ENCODE measurements around the gene UBE2I. TPM values are rescaled to one million over a fixed set of nuclear protein-coding genes. Genes with fewer than 3 reads are reported as not detected.
"Not testable (repeated sequence)": the region's sequence is repeated elsewhere in the genome, so short reads cannot be mapped to it uniquely, and the experiment has no call there.

The UBE2I gene
- total RNA-seq, 1 experiment from 2014 or later = 198 TPM

GRCh38 chr16:1265090-1265630 is 44.3 kb upstream of the UBE2I start:
- DNase-seq (ENCODE audit: low read depth, low spot score) (no peak), ATAC-seq (no peak)
- no TSS peak for BruUV-seq (replicated peaks)
- in situ Hi-C loops (cut with HindIII; ENCODE audit: low pct_unique_long_range_greater_than_20kb, low sequenced_read_pairs) = no loop called here
- no peak overlapping the region for H3K27ac ChIP-seq (ENCODE audit: low read length)
- ChIA-PET CTCF (interaction anchor here (0.7 kb wide), 1 partner anchor 21 kb away, joined by 4 read pairs; no protein-coding TSS in a partner anchor), POLR2A (no interaction called here)
- intact Hi-C loops (cut with micrococcal nuclease; ENCODE audit: unreplicated experiment) = no loop called here
- H3K27me3 ChIP-seq (ENCODE audit: control insufficient read depth, insufficient read depth, low read length) = no peaks in the 10 kb centered on the region
- H3K9me3 ChIP-seq (ENCODE audit: control insufficient read depth, insufficient read depth, low read depth, low read length) = no peaks in the 10 kb centered on the region
- TF ChIP-seq, protein P1, sequence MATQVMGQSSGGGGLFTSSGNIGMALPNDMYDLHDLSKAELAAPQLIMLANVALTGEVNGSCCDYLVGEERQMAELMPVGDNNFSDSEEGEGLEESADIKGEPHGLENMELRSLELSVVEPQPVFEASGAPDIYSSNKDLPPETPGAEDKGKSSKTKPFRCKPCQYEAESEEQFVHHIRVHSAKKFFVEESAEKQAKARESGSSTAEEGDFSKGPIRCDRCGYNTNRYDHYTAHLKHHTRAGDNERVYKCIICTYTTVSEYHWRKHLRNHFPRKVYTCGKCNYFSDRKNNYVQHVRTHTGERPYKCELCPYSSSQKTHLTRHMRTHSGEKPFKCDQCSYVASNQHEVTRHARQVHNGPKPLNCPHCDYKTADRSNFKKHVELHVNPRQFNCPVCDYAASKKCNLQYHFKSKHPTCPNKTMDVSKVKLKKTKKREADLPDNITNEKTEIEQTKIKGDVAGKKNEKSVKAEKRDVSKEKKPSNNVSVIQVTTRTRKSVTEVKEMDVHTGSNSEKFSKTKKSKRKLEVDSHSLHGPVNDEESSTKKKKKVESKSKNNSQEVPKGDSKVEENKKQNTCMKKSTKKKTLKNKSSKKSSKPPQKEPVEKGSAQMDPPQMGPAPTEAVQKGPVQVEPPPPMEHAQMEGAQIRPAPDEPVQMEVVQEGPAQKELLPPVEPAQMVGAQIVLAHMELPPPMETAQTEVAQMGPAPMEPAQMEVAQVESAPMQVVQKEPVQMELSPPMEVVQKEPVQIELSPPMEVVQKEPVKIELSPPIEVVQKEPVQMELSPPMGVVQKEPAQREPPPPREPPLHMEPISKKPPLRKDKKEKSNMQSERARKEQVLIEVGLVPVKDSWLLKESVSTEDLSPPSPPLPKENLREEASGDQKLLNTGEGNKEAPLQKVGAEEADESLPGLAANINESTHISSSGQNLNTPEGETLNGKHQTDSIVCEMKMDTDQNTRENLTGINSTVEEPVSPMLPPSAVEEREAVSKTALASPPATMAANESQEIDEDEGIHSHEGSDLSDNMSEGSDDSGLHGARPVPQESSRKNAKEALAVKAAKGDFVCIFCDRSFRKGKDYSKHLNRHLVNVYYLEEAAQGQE (IDR thresholded peaks at IDR 0.05; ENCODE audit: insufficient read depth in 1 of 2, low read depth in 2 of 2, low read length in 1 of 2) = no peak
- TF ChIP-seq SIN3A (IDR thresholded peaks at IDR 0.05; ENCODE audit: borderline replicate concordance, insufficient read depth, low read depth, low read length) (no peak), POLR2AphosphoS5 (IDR thresholded peaks at IDR 0.05; ENCODE audit: low read depth, low read length) (no peak), TCF7L2 (IDR thresholded peaks at IDR 0.05; ENCODE audit: low read depth, low read length) (no peak)
- H3K36me3 ChIP-seq (ENCODE audit: control insufficient read depth, insufficient read depth, low read length) = no peaks in the 10 kb centered on the region
- no peaks in the 10 kb centered on the region for H3K4me1 ChIP-seq (ENCODE audit: control insufficient read depth, insufficient read depth, low read length)
- H3K4me3 ChIP-seq (ENCODE audit: low read depth in 2 of 2, low read length in 2 of 2) = no peak overlapping the region

DNA sequence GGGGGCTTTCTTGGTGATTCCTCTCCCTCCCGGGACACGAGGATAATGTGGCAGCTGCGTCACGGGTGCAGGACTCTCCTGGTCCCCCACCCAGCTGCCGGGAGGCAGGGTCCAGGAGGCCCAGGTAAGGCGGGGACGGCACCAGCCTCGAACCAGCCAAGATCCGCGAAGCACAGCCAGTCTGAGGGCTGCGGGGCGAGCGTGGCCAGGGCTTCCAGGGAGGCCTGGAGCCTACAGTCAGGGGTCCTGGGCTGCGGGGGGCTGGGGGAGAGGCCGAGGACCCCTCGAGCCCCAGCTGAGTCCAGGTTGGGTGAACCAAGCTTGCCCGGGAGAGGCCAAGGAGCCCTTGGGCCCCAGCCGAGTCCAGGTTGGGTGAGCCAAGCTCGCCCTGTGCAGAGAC is 43.6 kb upstream of the UBE2I start:
- CTCF ChIA-PET = no interaction called here
- DNase-seq (ENCODE audit: low read depth, low spot score) = no peak
- no TSS peak for BruUV-seq (replicated peaks)
- H3K4me3 ChIP-seq (ENCODE audit: low read depth in 2 of 2, low read length in 2 of 2) = no peak overlapping the region
- ATAC-seq = no peak
- no peaks in the 10 kb centered on the region for H3K9me3 ChIP-seq (ENCODE audit: control insufficient read depth, insufficient read depth, low read depth, low read length)
- POLR2A ChIA-PET = no interaction called here
- H3K36me3 ChIP-seq (ENCODE audit: control insufficient read depth, insufficient read depth, low read length) = no peaks in the 10 kb centered on the region
- TF ChIP-seq CTCF (IDR thresholded peaks at IDR 0.05) (no peak), SIN3A (IDR thresholded peaks at IDR 0.05; ENCODE audit: borderline replicate concordance, insufficient read depth, low read depth, low read length) (no peak), POLR2AphosphoS5 (IDR thresholded peaks at IDR 0.05; ENCODE audit: low read depth, low read length) (no peak), TCF7L2 (IDR thresholded peaks at IDR 0.05; ENCODE audit: low read depth, low read length) (no peak)
- TF ChIP-seq, protein P1 (IDR thresholded peaks at IDR 0.05; ENCODE audit: insufficient read depth in 1 of 2, low read depth in 2 of 2, low read length in 1 of 2) = no peak
- in situ Hi-C loops (cut with HindIII; ENCODE audit: low pct_unique_long_range_greater_than_20kb, low sequenced_read_pairs) = no loop called here
- intact Hi-C loops (cut with micrococcal nuclease; ENCODE audit: unreplicated experiment) = no loop called here
- H3K27me3 ChIP-seq (ENCODE audit: control insufficient read depth, insufficient read depth, low read length) = no peaks in the 10 kb centered on the region
- H3K27ac ChIP-seq (ENCODE audit: low read length) = no peak overlapping the region
- no peaks in the 10 kb centered on the region for H3K4me1 ChIP-seq (ENCODE audit: control insufficient read depth, insufficient read depth, low read length)

DNA sequence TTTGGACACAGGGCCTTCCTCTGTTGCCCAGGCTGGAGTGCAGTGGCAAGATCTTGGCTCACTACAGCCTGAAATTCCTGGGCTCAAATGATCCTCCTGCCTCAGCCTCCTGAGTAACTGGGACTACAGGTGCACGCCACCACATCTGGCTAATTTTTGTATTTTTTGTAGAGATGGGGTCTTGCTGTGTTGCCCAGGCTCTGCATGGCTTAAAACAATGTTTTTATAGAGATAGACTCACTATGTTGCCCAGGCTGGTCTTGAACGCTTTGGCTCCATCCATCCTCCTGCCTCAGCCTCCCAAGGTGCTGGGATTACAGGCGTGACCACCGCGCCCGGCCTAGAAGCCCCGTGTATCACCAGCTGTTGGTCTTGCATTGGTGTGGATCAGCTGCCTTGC is 40.0 kb upstream of the UBE2I start:
- H3K36me3 ChIP-seq (ENCODE audit: control insufficient read depth, insufficient read depth, low read length); intact Hi-C loops (cut with micrococcal nuclease; ENCODE audit: unreplicated experiment); CTCF ChIA-PET; BruUV-seq (replicated peaks); in situ Hi-C loops (cut with HindIII; ENCODE audit: low pct_unique_long_range_greater_than_20kb, low sequenced_read_pairs); H3K4me1 ChIP-seq (ENCODE audit: control insufficient read depth, insufficient read depth, low read length); H3K27me3 ChIP-seq (ENCODE audit: control insufficient read depth, insufficient read depth, low read length); DNase-seq (ENCODE audit: low read depth, low spot score); H3K9me3 ChIP-seq (ENCODE audit: control insufficient read depth, insufficient read depth, low read depth, low read length); H3K27ac ChIP-seq (ENCODE audit: low read length); H3K4me3 ChIP-seq (ENCODE audit: low read depth in 2 of 2, low read length in 2 of 2); ATAC-seq: not testable (repeated sequence)
- POLR2A ChIA-PET = interaction anchor here (0.6 kb wide), 1 partner anchor 62 kb away, joined by 6 read pairs; no protein-coding TSS in a partner anchor
